ENCODE measurements around the gene SBSN. TPM values are rescaled to one million over a fixed set of nuclear protein-coding genes. Genes with fewer than 3 reads are reported as not detected.

Gene SBSN
- total RNA-seq, 3 donors from 2014 or later = not detected

- no peak for DNase-seq (ENCODE audit: low spot score in 2 of 2)
- intact Hi-C loops (cut with DNase I; ENCODE audit: low total_unique reads) = loop anchor here (5.0 kb wide), 1 partner anchor 488 kb away; no protein-coding TSS in a partner anchor
- H3K9me3 ChIP-seq = no peaks in the 10 kb centered on the region
Measured at GRCh38 chr19:35540356-35540927, 12.3 kb upstream of the SBSN start.

GRCh38 chr19:35539850-35540249, 11.7 kb upstream of the SBSN start:
- TF ChIP-seq POLR2A (IDR thresholded peaks at IDR 0.05) (no peak), POLR2AphosphoS5 (IDR thresholded peaks at IDR 0.05) (no peak)
- TF ChIP-seq, protein P1, sequence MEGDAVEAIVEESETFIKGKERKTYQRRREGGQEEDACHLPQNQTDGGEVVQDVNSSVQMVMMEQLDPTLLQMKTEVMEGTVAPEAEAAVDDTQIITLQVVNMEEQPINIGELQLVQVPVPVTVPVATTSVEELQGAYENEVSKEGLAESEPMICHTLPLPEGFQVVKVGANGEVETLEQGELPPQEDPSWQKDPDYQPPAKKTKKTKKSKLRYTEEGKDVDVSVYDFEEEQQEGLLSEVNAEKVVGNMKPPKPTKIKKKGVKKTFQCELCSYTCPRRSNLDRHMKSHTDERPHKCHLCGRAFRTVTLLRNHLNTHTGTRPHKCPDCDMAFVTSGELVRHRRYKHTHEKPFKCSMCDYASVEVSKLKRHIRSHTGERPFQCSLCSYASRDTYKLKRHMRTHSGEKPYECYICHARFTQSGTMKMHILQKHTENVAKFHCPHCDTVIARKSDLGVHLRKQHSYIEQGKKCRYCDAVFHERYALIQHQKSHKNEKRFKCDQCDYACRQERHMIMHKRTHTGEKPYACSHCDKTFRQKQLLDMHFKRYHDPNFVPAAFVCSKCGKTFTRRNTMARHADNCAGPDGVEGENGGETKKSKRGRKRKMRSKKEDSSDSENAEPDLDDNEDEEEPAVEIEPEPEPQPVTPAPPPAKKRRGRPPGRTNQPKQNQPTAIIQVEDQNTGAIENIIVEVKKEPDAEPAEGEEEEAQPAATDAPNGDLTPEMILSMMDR (IDR thresholded peaks at IDR 0.05) = no peak
- Histone ChIP-seq H3K27ac (no peak overlapping the region), H3K4me3 (no peak overlapping the region), H3K9me3 (no peaks in the 10 kb centered on the region), H3K36me3 (no peaks in the 10 kb centered on the region), H3K4me1 (peaks cover 0 to 3% of the 10 kb centered on the region in 2 donors), H3K27me3 (no peaks in the 10 kb centered on the region)
- DNase-seq (ENCODE audit: low spot score in 2 of 2) = no peak
- intact Hi-C loops (cut with DNase I; ENCODE audit: low total_unique reads) = loop anchor here (5.0 kb wide), 1 partner anchor 488 kb away; no protein-coding TSS in a partner anchor

More at GRCh38 chr19:35540356-35540927, 12.3 kb upstream of the SBSN start:
- Histone ChIP-seq H3K36me3 (no peaks in the 10 kb centered on the region), H3K27me3 (no peaks in the 10 kb centered on the region), H3K4me3 (no peak overlapping the region), H3K4me1 (peaks cover 0 to 3% of the 10 kb centered on the region in 2 donors), H3K27ac (no peak overlapping the region)
- TF ChIP-seq, protein P1 (IDR thresholded peaks at IDR 0.05) = no peak
- TF ChIP-seq POLR2A (IDR thresholded peaks at IDR 0.05) (no peak), POLR2AphosphoS5 (IDR thresholded peaks at IDR 0.05) (no peak)

GRCh38 chr19:35539314-35539713, 11.2 kb upstream of the SBSN start:
- TF ChIP-seq, protein P1 (IDR thresholded peaks at IDR 0.05) = no peak
- no peak for TF ChIP-seq POLR2AphosphoS5 (IDR thresholded peaks at IDR 0.05)
- intact Hi-C loops (cut with DNase I; ENCODE audit: low total_unique reads) = no loop called here
- peaks cover 0 to 3% of the 10 kb centered on the region in 2 donors for H3K27me3 ChIP-seq

GRCh38 chr19:35534803-35535480, 6.8 kb upstream of the SBSN start:
- no peaks in the 10 kb centered on the region for H3K4me1 ChIP-seq
- intact Hi-C loops (cut with DNase I; ENCODE audit: low total_unique reads) = no loop called here
- H3K27ac ChIP-seq = no peak overlapping the region
- no peaks in the 10 kb centered on the region for H3K9me3 ChIP-seq
- no peak for TF ChIP-seq POLR2AphosphoS5 (IDR thresholded peaks at IDR 0.05)
- no peak for TF ChIP-seq POLR2A (IDR thresholded peaks at IDR 0.05)
- TF ChIP-seq, protein P1 (IDR thresholded peaks at IDR 0.05) = no peak
- peaks cover 0 to 21% of the 10 kb centered on the region in 2 donors for H3K27me3 ChIP-seq
- no peaks in the 10 kb centered on the region for H3K36me3 ChIP-seq
- no peak for DNase-seq (ENCODE audit: low spot score in 2 of 2)
- no peak overlapping the region for H3K4me3 ChIP-seq

More at GRCh38 chr19:35539314-35539713, 11.2 kb upstream of the SBSN start:
- no peaks in the 10 kb centered on the region for H3K9me3 ChIP-seq
- no peak overlapping the region for H3K27ac ChIP-seq
- peaks cover 0 to under 1% of the 10 kb centered on the region in 2 donors for H3K4me1 ChIP-seq
- H3K36me3 ChIP-seq = no peaks in the 10 kb centered on the region
- no peak for DNase-seq (ENCODE audit: low spot score in 2 of 2)
- no peak overlapping the region for H3K4me3 ChIP-seq

DNA sequence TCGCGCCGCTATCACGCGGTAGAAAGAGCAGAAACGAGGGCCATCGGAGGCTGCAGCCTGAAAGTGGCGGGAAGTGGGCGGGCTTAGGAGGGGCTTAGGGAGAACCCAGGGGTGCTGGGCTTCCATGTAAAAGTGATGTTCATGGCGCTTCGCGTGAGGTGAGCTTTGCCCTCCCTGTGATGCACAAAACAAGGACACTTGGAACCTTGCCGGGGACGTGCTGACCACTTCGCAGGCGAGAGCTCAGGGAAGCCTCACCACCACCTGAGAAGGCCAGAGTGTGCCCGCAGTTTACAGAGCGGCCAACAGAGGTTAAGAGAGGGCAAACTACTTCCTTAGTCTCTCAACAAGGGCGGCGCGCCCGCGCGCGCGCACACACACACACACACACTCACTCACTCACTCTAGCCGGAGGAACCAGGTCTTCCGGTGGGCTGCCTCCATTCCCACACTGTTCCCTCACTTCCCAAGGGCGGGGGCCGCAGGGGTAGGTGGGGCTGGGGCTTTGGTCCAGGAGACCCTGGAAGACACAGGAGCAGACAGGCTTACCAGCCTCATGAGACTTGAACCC, 5.8 kb upstream of the SBSN start:
- Histone ChIP-seq H3K27me3 (peaks cover 0 to 28% of the 10 kb centered on the region in 2 donors), H3K27ac (no peak overlapping the region), H3K9me3 (no peaks in the 10 kb centered on the region), H3K4me3 (peak overlapping the region in 1 of 3 donors; percentile 44), H3K4me1 (no peaks in the 10 kb centered on the region), H3K36me3 (no peaks in the 10 kb centered on the region)
- intact Hi-C loops (cut with DNase I; ENCODE audit: low total_unique reads) = no loop called here
- TF ChIP-seq POLR2A (IDR thresholded peaks at IDR 0.05) (no peak), POLR2AphosphoS5 (IDR thresholded peaks at IDR 0.05) (no peak)
- TF ChIP-seq, protein P1 (IDR thresholded peaks at IDR 0.05) = no peak
- DNase-seq (ENCODE audit: low spot score in 2 of 2) = no peak
